LNCAP (cell line): Measurements from ENCODE around the gene HPS4.

ENCODE experiments used
- CTCF ChIP-seq: fragments of 450-650 bp; IDR thresholded peaks from 2 replicates; pipeline ENCODE4 v1.5.1; 2017; ENCODE audit warnings: mild to moderate bottlenecking

HPS4 gene

GRCh38 chr22:26435327-26436093 lies 48.1 kb downstream of the HPS4 start:
- TF ChIP-seq CTCF, result no peak

GRCh38 chr22:26433805-26434204 lies 49.8 kb downstream of the HPS4 start:
- TF ChIP-seq CTCF, result no peak

GRCh38 chr22:26432619-26433311 lies 50.8 kb downstream of the HPS4 start:
- TF ChIP-seq CTCF, result no peak

- no peak for TF ChIP-seq CTCF
Observed at GRCh38 chr22:26431261-26431995, 52.2 kb downstream of the HPS4 start.

GRCh38 chr22:26430600-26430999 lies 53.0 kb downstream of the HPS4 start:
- no peak for TF ChIP-seq CTCF

GRCh38 chr22:26429458-26430286 lies 53.9 kb downstream of the HPS4 start:
- TF ChIP-seq CTCF, result no peak
